HG03060 (cell line): ENCODE measurements around the gene MUC4.

Experiments used
- ATAC-seq: cut with Tn5 transposase; IDR thresholded peaks from one replicate; pipeline ENCODE4 v1.9.1; 2021; ENCODE audit warnings: low read depth, moderate number of reproducible peaks; ENCODE audit not compliant: unreplicated experiment

The MUC4 gene

GRCh38 chr3:195705081-195705991 lies 106.4 kb downstream of the MUC4 start:
- no peak for ATAC-seq

- ATAC-seq, result no peak
Observed at GRCh38 chr3:195704433-195704999, 107.2 kb downstream of the MUC4 start.

GRCh38 chr3:195703776-195704175 lies 108.0 kb downstream of the MUC4 start:
- no peak for ATAC-seq

GRCh38 chr3:195701042-195701915 lies 110.5 kb downstream of the MUC4 start:
- ATAC-seq, result no peak

- no peak for ATAC-seq
Observed at GRCh38 chr3:195700319-195700718, 111.4 kb downstream of the MUC4 start.

GRCh38 chr3:195699860-195700259 lies 111.9 kb downstream of the MUC4 start:
- ATAC-seq, result no peak

- no peak for ATAC-seq
Observed at GRCh38 chr3:195699388-195699771, 112.3 kb downstream of the MUC4 start.

- ATAC-seq, result no peak
Observed at GRCh38 chr3:195698647-195699387, 112.9 kb downstream of the MUC4 start.

- no peak for ATAC-seq
Observed at GRCh38 chr3:195698325-195698646, 113.4 kb downstream of the MUC4 start.

GRCh38 chr3:195697582-195698324 lies 114.0 kb downstream of the MUC4 start:
- no peak for ATAC-seq
